Stomach (tissue), 4 donors: ENCODE data around the gene BRPF1.

Experiments used
- EP300 ChIP-seq: sonication (generic); formaldehyde crosslinking; IDR thresholded peaks from one replicate; pipeline ENCODE4 v1.6.1; 2017; ENCODE audit warnings: antibody characterized with exemption
- TF ChIP-seq, protein P1 (sequence below), 7 experiments: fragments of 450-650 bp in 4 of 7; fragments of 200-600 bp in 3 of 7; sonication (generic) in 3 of 7; IDR thresholded peaks; one replicate each; pipeline ENCODE4 v1.5.1; 2016 to 2019; ENCODE audit warnings: antibody characterized with exemption in 7 of 7, control low read depth in 2 of 7, mild to moderate bottlenecking in 1 of 7

DNA sequence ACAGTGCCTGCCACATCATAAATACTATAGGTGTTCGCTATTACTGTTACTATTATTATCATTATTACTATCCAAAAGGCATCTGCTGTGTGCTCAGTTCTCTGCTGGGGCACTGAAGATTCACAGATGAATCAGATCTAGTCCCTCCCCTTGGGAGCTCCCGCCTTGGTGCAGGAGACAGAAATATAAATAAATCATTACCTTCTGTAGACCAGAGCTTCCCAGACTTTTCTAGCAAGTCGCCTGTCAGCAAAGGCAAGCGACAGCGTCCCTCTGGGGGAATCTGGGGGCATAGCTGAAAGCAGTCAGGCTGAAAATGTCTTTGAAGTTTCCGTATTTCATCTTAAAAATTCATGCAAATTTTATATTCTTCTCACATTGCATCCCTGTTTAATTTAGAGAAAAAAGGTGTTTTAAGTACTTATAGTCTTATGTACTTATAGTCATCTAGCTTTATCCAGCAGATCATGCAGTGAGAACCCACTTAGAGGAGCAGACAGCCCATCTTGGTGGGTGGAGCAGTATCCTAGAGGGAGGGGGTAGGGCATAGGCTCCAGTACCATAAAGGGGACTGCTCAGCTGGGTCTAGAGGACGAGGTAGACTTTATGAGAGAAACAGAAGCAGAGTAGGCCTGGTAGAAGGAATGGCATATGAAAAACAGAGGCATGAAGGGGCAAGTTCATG lies 10.4 kb upstream of the BRPF1 start:
- TF ChIP-seq, protein P1, sequence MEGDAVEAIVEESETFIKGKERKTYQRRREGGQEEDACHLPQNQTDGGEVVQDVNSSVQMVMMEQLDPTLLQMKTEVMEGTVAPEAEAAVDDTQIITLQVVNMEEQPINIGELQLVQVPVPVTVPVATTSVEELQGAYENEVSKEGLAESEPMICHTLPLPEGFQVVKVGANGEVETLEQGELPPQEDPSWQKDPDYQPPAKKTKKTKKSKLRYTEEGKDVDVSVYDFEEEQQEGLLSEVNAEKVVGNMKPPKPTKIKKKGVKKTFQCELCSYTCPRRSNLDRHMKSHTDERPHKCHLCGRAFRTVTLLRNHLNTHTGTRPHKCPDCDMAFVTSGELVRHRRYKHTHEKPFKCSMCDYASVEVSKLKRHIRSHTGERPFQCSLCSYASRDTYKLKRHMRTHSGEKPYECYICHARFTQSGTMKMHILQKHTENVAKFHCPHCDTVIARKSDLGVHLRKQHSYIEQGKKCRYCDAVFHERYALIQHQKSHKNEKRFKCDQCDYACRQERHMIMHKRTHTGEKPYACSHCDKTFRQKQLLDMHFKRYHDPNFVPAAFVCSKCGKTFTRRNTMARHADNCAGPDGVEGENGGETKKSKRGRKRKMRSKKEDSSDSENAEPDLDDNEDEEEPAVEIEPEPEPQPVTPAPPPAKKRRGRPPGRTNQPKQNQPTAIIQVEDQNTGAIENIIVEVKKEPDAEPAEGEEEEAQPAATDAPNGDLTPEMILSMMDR (IDR thresholded peaks at IDR 0.05): no peak
- no peak for TF ChIP-seq EP300
